Heart left ventricle (tissue), 13 donors: ENCODE data around the gene RCHY1.
"Not testable (repeated sequence)": the region's sequence is repeated elsewhere in the genome, so short reads cannot be mapped to it uniquely, and the experiment has no call there.

Source experiments
- CTCF ChIP-seq, 12 donors: fragments of 200-600 bp; sonication (generic) in 4 of 12; IDR thresholded peaks; one replicate each; pipeline versions ENCODE4 v1.5.0 to v1.8.0; 2018 to 2022; ENCODE audit warnings: antibody characterized with exemption in 12 of 12, mild to moderate bottlenecking in 5 of 12
- POLR2A ChIP-seq, 2 donors: fragments of 450-650 bp; IDR thresholded peaks; one replicate each; pipeline ENCODE4 v1.6.1; 2017; ENCODE audit warnings: antibody characterized with exemption in 2 of 2, mild to moderate bottlenecking in 2 of 2, moderate library complexity in 2 of 2
- donor health status: ischemic (EF 13 %, LVEDD 7.1; RV severe dilation, severe dysfunction).
- donor health status: DM: no; HTN: yes; CAD: no.
- donor health status: DM: no; HTN: no; CAD: no.
- donor health status: ischemic (EF 25% LVEDD 6.9; RV normal size, moderate dysfunction).
- donor health status: ischemic (EF 25% LVEDD 5.7; RV mildly dilated, moderate dysfunction).
- donor health status: ischemic (EF 35%, LVEDD 5.7; RV mildly dilated, moderate dysfunction).
- donor health status: nonischemic (EF 11% LVEDD 7.7; RV severe dilation, severe dysfunction).
- donor health status: DM: yes; HTN: yes; CAD: no.
- donor health status: PGD.
- donor health status: ischemic (EF 29% LVEDD 5.4; RV normal size, mild dysfunction).
- donor health status: nonischemic (EF 23%, LVEDD 6.1; RV moderate dilation, normal function).

- not testable (repeated sequence) for TF ChIP-seq CTCF, POLR2A (IDR thresholded peaks at IDR 0.05)
These were observed 4.6 kb downstream of the RCHY1 start for GRCh38 chr4:75509592-75509991.
